SK-N-MC (cell line): ENCODE results near the gene TNNC1.

Source experiments
- DNase-seq: peaks from one replicate; pipeline ENCODE4 v3.0.0-alpha.2; 2011; ENCODE audit warnings: low read depth, low spot score
- H3K27ac ChIP-seq: fragments of 200-600 bp; sonication (generic); 2 replicates; pipeline ENCODE4 v1.5.1; 2016; ENCODE audit warnings: mixed run types
- H3K36me3 ChIP-seq: fragments of 200-600 bp; sonication (generic); 2 replicates; pipeline ENCODE4 v1.6.1; 2017; ENCODE audit warnings: antibody characterized with exemption, low read length, mixed read lengths; ENCODE audit not compliant: insufficient read depth
- H3K4me3 ChIP-seq: fragments of 200-600 bp; sonication (generic); 2 replicates; pipeline ENCODE4 v1.5.1; 2016
- H3K9ac ChIP-seq: fragments of 200-600 bp; sonication (generic); 2 replicates; pipeline ENCODE4 v1.8.0; 2017; ENCODE audit warnings: mixed run types, mixed read lengths; ENCODE audit not compliant: insufficient read length
- H3K9me3 ChIP-seq: fragments of 200-600 bp; sonication (generic); 2 replicates; pipeline ENCODE4 v1.6.1; 2017; ENCODE audit warnings: low read depth, mild to moderate bottlenecking, antibody characterized with exemption, low read length, moderate library complexity, mixed read lengths
- EZH2 ChIP-seq: fragments of 200-600 bp; sonication (generic); IDR thresholded peaks from one replicate; pipeline ENCODE4 v1.6.1; 2017; ENCODE audit warnings: antibody characterized with exemption
- FOXP2 ChIP-seq: optimal IDR thresholded peaks from 2 replicates; pipeline ENCODE3; 2011; ENCODE audit warnings: mild to moderate bottlenecking, moderate library complexity; ENCODE audit not compliant: insufficient read depth; ENCODE audit errors: extremely low read length, control extremely low read depth
- POLR2AphosphoS5 ChIP-seq: IDR thresholded peaks from 2 replicates; pipeline ENCODE4 v1.6.1; 2012; ENCODE audit warnings: mild to moderate bottlenecking, low read depth, low read length, borderline replicate concordance

The TNNC1 gene

GRCh38 chr3:52428151-52429005 is 25.5 kb downstream of the TNNC1 start:
- no peaks in the 10 kb centered on the region for H3K36me3 ChIP-seq
- no peaks in the 10 kb centered on the region for H3K9me3 ChIP-seq
- no peak overlapping the region for H3K9ac ChIP-seq
- DNase-seq, result no peak
- no peak overlapping the region for H3K27ac ChIP-seq
- no peak for TF ChIP-seq POLR2AphosphoS5
- TF ChIP-seq EZH2, result no peak
- no peak for TF ChIP-seq FOXP2
- no peak overlapping the region for H3K4me3 ChIP-seq

GRCh38 chr3:52423173-52423572 is 30.7 kb downstream of the TNNC1 start:
- Histone ChIP-seq H3K4me3 (no peak overlapping the region), H3K9me3 (no peaks in the 10 kb centered on the region), H3K27ac (no peak overlapping the region), H3K36me3 (no peaks in the 10 kb centered on the region), H3K9ac (no peak overlapping the region)
- DNase-seq, result no peak
- TF ChIP-seq POLR2AphosphoS5 (no peak), EZH2 (no peak), FOXP2 (no peak)

GRCh38 chr3:52422669-52423068 is 31.2 kb downstream of the TNNC1 start:
- no peaks in the 10 kb centered on the region for H3K9me3 ChIP-seq
- H3K4me3 ChIP-seq, result no peak overlapping the region
- no peak overlapping the region for H3K9ac ChIP-seq
- no peaks in the 10 kb centered on the region for H3K36me3 ChIP-seq
- no peak for TF ChIP-seq FOXP2
- TF ChIP-seq POLR2AphosphoS5, result no peak
- no peak for TF ChIP-seq EZH2
- DNase-seq, result no peak
- H3K27ac ChIP-seq, result no peak overlapping the region

GRCh38 chr3:52420388-52420787 is 33.5 kb downstream of the TNNC1 start:
- Histone ChIP-seq H3K36me3 (no peaks in the 10 kb centered on the region), H3K4me3 (no peak overlapping the region), H3K9ac (no peak overlapping the region), H3K27ac (no peak overlapping the region), H3K9me3 (no peaks in the 10 kb centered on the region)
- TF ChIP-seq EZH2 (no peak), POLR2AphosphoS5 (no peak), FOXP2 (no peak)
- no peak for DNase-seq

GRCh38 chr3:52415800-52416199 is 38.0 kb downstream of the TNNC1 start:
- no peak overlapping the region for H3K27ac ChIP-seq
- no peaks in the 10 kb centered on the region for H3K36me3 ChIP-seq
- H3K4me3 ChIP-seq, result no peak overlapping the region
- DNase-seq, result no peak
- TF ChIP-seq EZH2 (no peak), POLR2AphosphoS5 (no peak), FOXP2 (no peak)
- no peaks in the 10 kb centered on the region for H3K9me3 ChIP-seq
- H3K9ac ChIP-seq, result no peak overlapping the region

GRCh38 chr3:52408466-52408865 is 45.4 kb downstream of the TNNC1 start:
- H3K27ac ChIP-seq, result no peak overlapping the region
- no peaks in the 10 kb centered on the region for H3K9me3 ChIP-seq
- H3K36me3 ChIP-seq, result peaks cover 4% of the 10 kb centered on the region; the same call in 1 of the 2 replicates
- no peak for DNase-seq
- H3K9ac ChIP-seq, result no peak overlapping the region
- H3K4me3 ChIP-seq, result peak overlapping the region; percentile 83; the same call in 1 of the 2 replicates
- no peak for TF ChIP-seq FOXP2
- TF ChIP-seq EZH2, result no peak
- no peak for TF ChIP-seq POLR2AphosphoS5

- no peaks in the 10 kb centered on the region for H3K9me3 ChIP-seq
- peaks cover 5% of the 10 kb centered on the region; the same call in 1 of the 2 replicates for H3K36me3 ChIP-seq
- DNase-seq, result no peak
- H3K27ac ChIP-seq, result no peak overlapping the region
- TF ChIP-seq POLR2AphosphoS5 (no peak), EZH2 (no peak), FOXP2 (no peak)
- no peak overlapping the region for H3K4me3 ChIP-seq
- no peak overlapping the region for H3K9ac ChIP-seq
Observed at GRCh38 chr3:52407779-52408178, 46.1 kb downstream of the TNNC1 start.

GRCh38 chr3:52406791-52407510 is 46.9 kb downstream of the TNNC1 start:
- TF ChIP-seq FOXP2 (no peak), EZH2 (no peak), POLR2AphosphoS5 (no peak)
- Histone ChIP-seq H3K9me3 (no peaks in the 10 kb centered on the region), H3K36me3 (peaks cover 6% of the 10 kb centered on the region; the same call in 1 of the 2 replicates)

More at GRCh38 chr3:52406791-52407510, 46.9 kb downstream of the TNNC1 start:
- Histone ChIP-seq H3K9ac (no peak overlapping the region), H3K27ac (no peak overlapping the region), H3K4me3 (no peak overlapping the region)
- DNase-seq, result no peak
